Measurements from ENCODE around the gene CBX1. TPM values are rescaled to one million over a fixed set of nuclear protein-coding genes. Genes with fewer than 3 reads are reported as not detected.

Gene CBX1
- total RNA-seq, 1 donor from 2014 or later = 22.1 TPM

DNA sequence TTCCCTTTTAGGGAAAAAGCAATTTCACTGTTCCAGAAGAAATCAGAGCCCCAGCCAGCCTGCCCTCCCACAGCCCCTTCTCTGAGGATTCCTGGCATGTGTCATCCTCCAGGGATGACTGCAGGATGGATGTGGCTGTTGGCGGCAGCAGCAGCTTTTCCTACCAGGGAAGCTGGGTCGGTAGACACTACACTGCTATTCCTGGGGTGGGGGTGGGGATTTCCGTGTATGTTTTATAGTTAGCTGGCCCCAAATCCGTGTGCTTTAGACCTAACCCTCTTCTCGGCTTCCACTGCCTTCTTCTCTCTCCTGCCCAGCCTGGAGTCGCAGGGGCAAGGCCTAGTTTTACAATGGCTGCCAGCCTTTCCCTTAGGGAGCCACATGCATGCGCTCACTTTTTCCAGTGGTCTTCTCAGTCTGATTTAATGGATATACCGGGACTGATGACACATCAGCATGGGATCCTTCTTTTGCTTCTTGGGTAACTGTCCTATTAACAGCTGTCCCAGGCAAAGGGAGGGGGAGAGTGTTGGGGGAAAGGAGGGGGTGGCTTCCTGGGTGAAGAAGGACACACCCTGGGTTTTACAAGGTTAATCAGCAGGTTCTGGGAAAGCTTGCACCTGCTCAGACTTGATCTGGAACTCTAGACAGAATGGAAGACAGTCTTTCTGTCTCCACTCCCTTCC, 55.8 kb downstream of the CBX1 start:
- Histone ChIP-seq H3K36me3 (ENCODE audit: control insufficient read depth, insufficient read depth, low read length) (no peaks in the 10 kb centered on the region), H3K4me3 (ENCODE audit: low read depth, low read length) (no peak overlapping the region), H3K27me3 (ENCODE audit: control insufficient read depth, insufficient read depth, low read length) (no peaks in the 10 kb centered on the region)
- DNase-seq (ENCODE audit: low read depth) (peak; percentile 90), FAIRE-seq (no peak)
- TF ChIP-seq, protein P1, sequence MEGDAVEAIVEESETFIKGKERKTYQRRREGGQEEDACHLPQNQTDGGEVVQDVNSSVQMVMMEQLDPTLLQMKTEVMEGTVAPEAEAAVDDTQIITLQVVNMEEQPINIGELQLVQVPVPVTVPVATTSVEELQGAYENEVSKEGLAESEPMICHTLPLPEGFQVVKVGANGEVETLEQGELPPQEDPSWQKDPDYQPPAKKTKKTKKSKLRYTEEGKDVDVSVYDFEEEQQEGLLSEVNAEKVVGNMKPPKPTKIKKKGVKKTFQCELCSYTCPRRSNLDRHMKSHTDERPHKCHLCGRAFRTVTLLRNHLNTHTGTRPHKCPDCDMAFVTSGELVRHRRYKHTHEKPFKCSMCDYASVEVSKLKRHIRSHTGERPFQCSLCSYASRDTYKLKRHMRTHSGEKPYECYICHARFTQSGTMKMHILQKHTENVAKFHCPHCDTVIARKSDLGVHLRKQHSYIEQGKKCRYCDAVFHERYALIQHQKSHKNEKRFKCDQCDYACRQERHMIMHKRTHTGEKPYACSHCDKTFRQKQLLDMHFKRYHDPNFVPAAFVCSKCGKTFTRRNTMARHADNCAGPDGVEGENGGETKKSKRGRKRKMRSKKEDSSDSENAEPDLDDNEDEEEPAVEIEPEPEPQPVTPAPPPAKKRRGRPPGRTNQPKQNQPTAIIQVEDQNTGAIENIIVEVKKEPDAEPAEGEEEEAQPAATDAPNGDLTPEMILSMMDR (IDR thresholded peaks at IDR 0.05; ENCODE audit: insufficient read depth, low read length, severe bottlenecking) = no peak

DNA sequence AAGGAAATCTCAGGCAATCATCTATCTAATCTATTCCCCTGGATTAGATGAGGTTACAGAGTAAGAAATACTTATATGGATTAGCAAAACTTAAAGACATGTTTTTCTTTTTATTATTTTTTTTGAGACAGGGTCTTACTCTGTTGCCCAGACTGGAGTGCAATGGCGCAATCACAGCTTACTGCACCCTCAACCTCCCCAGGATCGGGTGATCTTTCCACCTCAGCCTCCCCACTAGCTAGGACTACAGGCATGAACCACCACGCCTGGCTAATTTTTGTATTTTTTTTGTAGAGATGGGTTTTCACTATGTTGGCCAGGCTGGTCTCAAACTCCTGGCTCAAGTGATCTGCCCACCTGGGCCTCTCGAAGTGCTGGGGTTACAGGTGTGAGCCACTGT, 56.4 kb downstream of the CBX1 start:
- FAIRE-seq (no peak), DNase-seq (ENCODE audit: low read depth) (no peak)
- no peaks in the 10 kb centered on the region for H3K36me3 ChIP-seq (ENCODE audit: control insufficient read depth, insufficient read depth, low read length)
- no peaks in the 10 kb centered on the region for H3K27me3 ChIP-seq (ENCODE audit: control insufficient read depth, insufficient read depth, low read length)
- TF ChIP-seq, protein P1 (IDR thresholded peaks at IDR 0.05; ENCODE audit: insufficient read depth, low read length, severe bottlenecking) = no peak
- H3K4me3 ChIP-seq (ENCODE audit: low read depth, low read length) = no peak overlapping the region

DNA sequence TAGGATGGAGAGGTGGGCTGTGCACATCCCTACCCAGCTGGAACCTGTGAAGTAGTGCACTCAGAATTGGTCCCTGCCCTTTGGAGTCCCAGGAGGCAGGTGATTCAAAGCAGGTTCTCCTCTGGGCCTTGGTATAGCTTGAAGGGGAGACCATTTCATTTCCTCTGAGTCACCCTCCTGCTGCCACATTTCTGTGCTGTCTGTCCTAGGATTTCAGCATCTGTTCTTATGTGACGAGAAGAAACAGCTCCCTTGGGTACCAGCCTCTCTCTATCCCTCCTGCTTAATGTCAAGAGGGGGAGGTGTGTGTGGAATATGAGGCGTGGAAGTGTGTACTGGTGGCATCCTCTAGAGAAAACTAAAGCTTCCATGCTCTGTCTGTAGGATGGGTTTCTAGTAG, 58.1 kb downstream of the CBX1 start:
- Histone ChIP-seq H3K36me3 (ENCODE audit: control insufficient read depth, insufficient read depth, low read length) (no peaks in the 10 kb centered on the region), H3K4me3 (ENCODE audit: low read depth, low read length) (no peak overlapping the region), H3K27me3 (ENCODE audit: control insufficient read depth, insufficient read depth, low read length) (no peaks in the 10 kb centered on the region)
- DNase-seq (ENCODE audit: low read depth) (peak; percentile 66), FAIRE-seq (no peak)
- TF ChIP-seq, protein P1 (IDR thresholded peaks at IDR 0.05; ENCODE audit: insufficient read depth, low read length, severe bottlenecking) = no peak

DNA sequence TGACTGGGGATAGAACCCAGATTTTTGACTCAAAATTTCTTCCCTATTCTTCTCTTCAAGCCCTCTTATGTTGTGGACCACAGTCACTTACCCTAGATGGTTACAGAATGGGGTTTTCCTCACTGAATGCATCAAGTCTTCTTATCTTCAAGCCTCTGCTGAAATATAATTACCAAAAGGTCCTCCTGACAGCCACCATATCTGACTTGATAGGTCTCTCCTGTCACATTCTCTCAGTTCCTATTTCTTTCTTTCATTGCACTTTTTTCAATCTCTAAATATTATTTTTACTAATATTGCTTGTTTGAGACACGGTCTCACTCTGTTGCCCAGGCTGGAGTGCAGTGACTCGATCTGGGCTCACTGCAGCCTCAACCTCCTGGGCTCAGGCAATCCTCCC, 62.6 kb downstream of the CBX1 start:
- Histone ChIP-seq H3K27me3 (ENCODE audit: control insufficient read depth, insufficient read depth, low read length) (no peaks in the 10 kb centered on the region), H3K36me3 (ENCODE audit: control insufficient read depth, insufficient read depth, low read length) (no peaks in the 10 kb centered on the region), H3K4me3 (ENCODE audit: low read depth, low read length) (no peak overlapping the region)
- TF ChIP-seq, protein P1 (IDR thresholded peaks at IDR 0.05; ENCODE audit: insufficient read depth, low read length, severe bottlenecking) = no peak
- DNase-seq (ENCODE audit: low read depth) (no peak), FAIRE-seq (no peak)

DNA sequence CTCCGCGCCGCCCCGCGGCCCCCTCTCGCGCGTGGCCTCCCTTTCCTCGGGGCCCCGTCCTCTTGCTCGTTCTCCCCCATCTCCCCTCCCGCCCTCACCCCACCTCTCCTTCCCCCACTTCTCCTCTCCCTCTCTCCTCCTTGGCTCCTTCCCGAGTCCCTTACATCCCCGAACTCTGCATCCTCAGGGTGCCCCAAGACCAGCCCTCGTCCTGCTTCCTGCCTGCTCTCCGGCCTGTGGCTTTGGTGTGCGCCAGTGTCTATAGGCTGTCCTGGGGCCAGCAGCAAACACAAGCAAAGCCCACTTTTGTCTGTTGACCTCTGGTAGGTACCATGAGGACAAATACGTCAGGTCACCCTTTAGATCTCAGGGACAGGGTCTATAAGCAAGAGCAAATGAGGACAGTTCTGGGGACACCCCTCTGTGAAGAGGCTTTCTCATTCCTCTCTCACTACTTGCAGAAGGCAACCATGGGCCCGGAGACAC, 63.4 kb downstream of the CBX1 start:
- Histone ChIP-seq H3K4me3 (ENCODE audit: low read depth, low read length) (peak overlapping the region; percentile 58), H3K36me3 (ENCODE audit: control insufficient read depth, insufficient read depth, low read length) (no peaks in the 10 kb centered on the region), H3K27me3 (ENCODE audit: control insufficient read depth, insufficient read depth, low read length) (no peaks in the 10 kb centered on the region)
- FAIRE-seq = no peak
- DNase-seq (ENCODE audit: low read depth) = no peak
- TF ChIP-seq, protein P1 (IDR thresholded peaks at IDR 0.05; ENCODE audit: insufficient read depth, low read length, severe bottlenecking) = no peak
